H9 (cell line): Measurements from ENCODE around the gene GCC2. TPM values are rescaled to one million over a fixed set of nuclear protein-coding genes. Genes with fewer than 3 reads are reported as not detected.
A peak's percentile ranks its signal among the peaks of the same experiment; 100 is the strongest.

Experiments
- DNase-seq: peaks from one replicate; pipeline ENCODE4 v3.0.0-alpha.2; 2017
- H2AFZ ChIP-seq: one replicate; pipeline ENCODE4 v1.6.1; 2013; ENCODE audit warnings: mild to moderate bottlenecking, low read length, control low read depth, moderate library complexity
- H2AK5ac ChIP-seq: 2 replicates; pipeline ENCODE4 v1.6.1; 2013; ENCODE audit warnings: low read length, control low read depth, mixed read lengths; ENCODE audit not compliant: insufficient read length
- H2BK120ac ChIP-seq: one replicate; pipeline ENCODE4 v1.6.1; 2013; ENCODE audit warnings: low read depth, mild to moderate bottlenecking, low read length, control low read depth, inconsistent platforms; ENCODE audit not compliant: poor library complexity, severe bottlenecking
- H2BK12ac ChIP-seq: 2 replicates; pipeline ENCODE4 v1.6.1; 2013; ENCODE audit warnings: low read length, control low read depth, mixed read lengths, low read depth; ENCODE audit not compliant: insufficient read length
- H2BK15ac ChIP-seq: 2 replicates; pipeline ENCODE4 v1.6.1; 2013; ENCODE audit warnings: low read depth, low read length, control low read depth
- H2BK20ac ChIP-seq: one replicate; pipeline ENCODE4 v1.6.1; 2013; ENCODE audit warnings: low read depth, mild to moderate bottlenecking, low read length, control low read depth, inconsistent platforms; ENCODE audit not compliant: poor library complexity, severe bottlenecking
- H2BK5ac ChIP-seq: 2 replicates; pipeline ENCODE4 v1.6.1; 2013; ENCODE audit warnings: low read length, control low read depth, mixed read lengths; ENCODE audit not compliant: insufficient read length
- H3K14ac ChIP-seq: 2 replicates; pipeline ENCODE4 v1.6.1; 2013; ENCODE audit warnings: low read length, control low read depth; ENCODE audit not compliant: insufficient read depth
- H3K18ac ChIP-seq: 2 replicates; pipeline ENCODE4 v1.6.1; 2013; ENCODE audit warnings: low read depth, mild to moderate bottlenecking, mixed read lengths, low read length, control low read depth; ENCODE audit not compliant: insufficient read length
- H3K23ac ChIP-seq: 2 replicates; pipeline ENCODE4 v1.6.1; 2013; ENCODE audit warnings: low read length, control low read depth, mixed read lengths, low read depth; ENCODE audit not compliant: insufficient read length
- H3K23me2 ChIP-seq: 2 replicates; pipeline ENCODE4 v1.6.1; 2013; ENCODE audit warnings: low read depth, mild to moderate bottlenecking, mixed read lengths, low read length, control low read depth; ENCODE audit not compliant: insufficient read length, poor library complexity, severe bottlenecking
- H3K27ac ChIP-seq: 2 replicates; pipeline ENCODE4 v1.5.1; 2013; ENCODE audit warnings: low read length, control low read depth, mixed read lengths, low read depth; ENCODE audit not compliant: insufficient read length
- H3K27me3 ChIP-seq: 2 replicates; pipeline ENCODE4 v1.6.1; 2013; ENCODE audit warnings: low read length, control low read depth, inconsistent platforms; ENCODE audit not compliant: insufficient read depth
- H3K4ac ChIP-seq: 2 replicates; pipeline ENCODE4 v1.6.1; 2013; ENCODE audit warnings: low read depth, mild to moderate bottlenecking, control low read depth, inconsistent platforms, low read length, moderate library complexity
- H3K4me1 ChIP-seq: 2 replicates; pipeline ENCODE4 v1.6.1; 2013; ENCODE audit warnings: low read length, control low read depth, inconsistent platforms; ENCODE audit not compliant: insufficient read depth
- H3K4me2 ChIP-seq: 2 replicates; pipeline ENCODE4 v1.6.1; 2013; ENCODE audit warnings: low read length, control low read depth, mixed read lengths; ENCODE audit not compliant: insufficient read length, insufficient read depth
- H3K56ac ChIP-seq: 2 replicates; pipeline ENCODE4 v1.6.1; 2013; ENCODE audit warnings: low read depth, mild to moderate bottlenecking, mixed read lengths, low read length, control low read depth; ENCODE audit not compliant: insufficient read length
- H3K79me1 ChIP-seq: 2 replicates; pipeline ENCODE4 v1.6.1; 2013; ENCODE audit warnings: low read depth, mild to moderate bottlenecking, moderate library complexity, low read length, control low read depth, inconsistent platforms; ENCODE audit not compliant: insufficient read depth, poor library complexity, severe bottlenecking
- H3K79me2 ChIP-seq: 2 replicates; pipeline ENCODE4 v1.6.1; 2013; ENCODE audit warnings: low read length, control low read depth, inconsistent platforms; ENCODE audit not compliant: insufficient read depth
- H3K9ac ChIP-seq: 2 replicates; pipeline ENCODE4 v1.6.1; 2013; ENCODE audit warnings: low read length, control low read depth, mixed read lengths; ENCODE audit not compliant: insufficient read length; ENCODE audit errors: extremely low read depth
- H3K9me3 ChIP-seq: one replicate; pipeline ENCODE4 v1.6.1; 2013; ENCODE audit warnings: low read depth, low read length, inconsistent platforms; ENCODE audit not compliant: control insufficient read depth
- H3T11ph ChIP-seq: one replicate; pipeline ENCODE4 v1.6.1; 2013; ENCODE audit warnings: mild to moderate bottlenecking, low read length, control low read depth, inconsistent platforms
- H4K20me1 ChIP-seq: one replicate; pipeline ENCODE4 v1.6.1; 2013; ENCODE audit not compliant: control insufficient read depth, insufficient read length, insufficient read depth
- H4K5ac ChIP-seq: 2 replicates; pipeline ENCODE4 v1.6.1; 2013; ENCODE audit warnings: low read depth, mild to moderate bottlenecking, mixed read lengths, low read length, control low read depth; ENCODE audit not compliant: insufficient read length
- H4K8ac ChIP-seq: replicated peaks from 2 replicates; pipeline ENCODE4 v1.6.1; 2013; ENCODE audit warnings: low read length, control low read depth, mixed read lengths, low read depth; ENCODE audit not compliant: insufficient read length
- H4K91ac ChIP-seq: 2 replicates; pipeline ENCODE4 v1.6.1; 2013; ENCODE audit warnings: low read depth, mild to moderate bottlenecking, moderate library complexity, mixed read lengths, low read length, control low read depth; ENCODE audit not compliant: insufficient read length
- H3K27ac Mint-ChIP-seq, 3 experiments: 2 replicates in 2 of 3; 3 replicates in 1 of 3; pipeline ENCODE4 v1.8.0; 2020 to 2021; ENCODE audit warnings: mixed read lengths in 3 of 3, mild to moderate bottlenecking in 1 of 3, moderate library complexity in 1 of 3
- H3K27me3 Mint-ChIP-seq: 2 replicates; pipeline ENCODE4 v1.8.0; 2021; ENCODE audit warnings: low read depth, mild to moderate bottlenecking, moderate library complexity, mixed read lengths
- H3K36me3 Mint-ChIP-seq, 3 experiments: 2 replicates in 2 of 3; 3 replicates in 1 of 3; pipeline ENCODE4 v1.8.0; 2020 to 2021; ENCODE audit warnings: low read depth in 3 of 3, mixed read lengths in 3 of 3; ENCODE audit not compliant: insufficient read depth in 1 of 3
- H3K4me1 Mint-ChIP-seq, 2 experiments: 2 replicates each; pipeline ENCODE4 v1.8.0; 2020; ENCODE audit warnings: mixed read lengths in 2 of 2
- H3K4me3 Mint-ChIP-seq, 2 experiments: 2 replicates in 1 of 2; 3 replicates in 1 of 2; pipeline ENCODE4 v1.8.0; 2020 to 2021; ENCODE audit warnings: mild to moderate bottlenecking in 2 of 2, mixed read lengths in 2 of 2, moderate library complexity in 1 of 2
- H3K9me3 Mint-ChIP-seq, 2 experiments: 2 replicates in 1 of 2; 3 replicates in 1 of 2; pipeline ENCODE4 v1.8.0; 2020; ENCODE audit warnings: mild to moderate bottlenecking in 2 of 2, mixed read lengths in 2 of 2, moderate library complexity in 1 of 2
- CTCF ChIP-seq: fragments of 200-600 bp; sonication (generic); conservative IDR thresholded peaks from 3 replicates; pipeline ENCODE4 v1.8.0; 2021; ENCODE audit warnings: antibody characterized with exemption, mild to moderate bottlenecking
- WGBS: extraction: QIAGEN DNeasy Blood & Tissue Kit; methylation state at CpG from one replicate; pipeline ENCODE4 v1.1.7; 2013; ENCODE audit warnings: missing lambda C conversion rate, low lambda C conversion rate, mixed read lengths; ENCODE audit not compliant: insufficient read length; ENCODE audit errors: extremely low coverage; 5-methylcytosine and 5-hydroxymethylcytosine counted together
- total RNA-seq: library from RNA; stranded (reverse); gene quantifications from 2 replicates; pipeline ENCODE4 v1.2.1, GENCODE V29; 2021

GCC2 gene
- total RNA-seq, 1 experiment from 2014 or later, result 53.3 TPM

DNA sequence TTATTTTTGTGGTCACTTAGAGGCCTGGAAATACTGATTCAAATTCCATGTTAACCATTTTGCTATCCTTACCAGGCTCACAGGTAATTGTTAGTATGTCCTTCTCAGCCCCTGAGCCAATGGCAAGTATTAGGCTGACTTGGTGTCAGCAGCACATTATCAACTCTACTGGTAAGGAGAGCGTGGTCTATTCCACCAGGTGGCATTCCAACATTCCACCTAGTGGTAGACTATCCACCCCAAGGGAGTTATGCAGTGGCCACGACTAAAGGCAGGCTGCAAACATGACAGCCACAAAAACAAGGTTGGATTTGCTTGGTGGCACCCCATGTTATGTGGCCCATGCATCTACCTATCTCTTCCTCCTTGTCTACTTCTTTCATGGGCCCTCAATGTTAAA, 31.8 kb upstream of the GCC2 start:
- no peak overlapping the region for H3K4ac ChIP-seq
- H3K56ac ChIP-seq, result no peak overlapping the region
- H3K4me2 ChIP-seq, result no peak overlapping the region
- H3K9me3 ChIP-seq, result no peaks in the 10 kb centered on the region
- no peak overlapping the region for H3K18ac ChIP-seq
- no peaks in the 10 kb centered on the region for H3K27me3 ChIP-seq
- no peaks in the 10 kb centered on the region for H3K4me1 ChIP-seq
- H3K23me2 ChIP-seq, result no peaks in the 10 kb centered on the region
- no peak overlapping the region for H3K14ac ChIP-seq
- no peak overlapping the region for H3T11ph ChIP-seq
- peak; percentile 45; the same call in 2 of the 3 replicates for TF ChIP-seq CTCF
- no peak overlapping the region for H3K23ac ChIP-seq
- no peak overlapping the region for H3K4me3 Mint-ChIP-seq
- no peak overlapping the region for H2BK5ac ChIP-seq
- no peaks in the 10 kb centered on the region for H3K27me3 Mint-ChIP-seq
- H3K79me2 ChIP-seq, result no peaks in the 10 kb centered on the region
- no peak overlapping the region for H2BK12ac ChIP-seq
- H3K79me1 ChIP-seq, result no peaks in the 10 kb centered on the region
- no peak overlapping the region for H2BK20ac ChIP-seq
- WGBS, result no CpG with 5 or more reads among the region's 2 CpGs
- no peak overlapping the region for H2BK120ac ChIP-seq
- no peaks in the 10 kb centered on the region for H3K9me3 Mint-ChIP-seq
- no peak overlapping the region for H4K91ac ChIP-seq
- no peak overlapping the region for H2AFZ ChIP-seq
- peak; percentile 45 for DNase-seq
- no peak overlapping the region for H2BK15ac ChIP-seq
- H4K8ac ChIP-seq, result no peak overlapping the region
- H3K27ac Mint-ChIP-seq, result no peak overlapping the region
- no peaks in the 10 kb centered on the region for H3K36me3 Mint-ChIP-seq
- H3K9ac ChIP-seq, result no peak overlapping the region
- H3K4me1 Mint-ChIP-seq, result no peaks in the 10 kb centered on the region
- H4K20me1 ChIP-seq, result no peaks in the 10 kb centered on the region
- H4K5ac ChIP-seq, result no peak overlapping the region
- no peak overlapping the region for H2AK5ac ChIP-seq
- no peak overlapping the region for H3K27ac ChIP-seq
